GM19397 (cell line): Measurements from ENCODE around the gene MLX.
"Not testable (repeated sequence)": the region's sequence is repeated elsewhere in the genome, so short reads cannot be mapped to it uniquely, and the experiment has no call there.

Source experiments
- ATAC-seq: cut with Tn5 transposase; IDR thresholded peaks from one replicate; pipeline ENCODE4 v1.9.1; 2021; ENCODE audit warnings: mild to moderate bottlenecking, moderate library complexity; ENCODE audit not compliant: unreplicated experiment

The MLX gene

DNA sequence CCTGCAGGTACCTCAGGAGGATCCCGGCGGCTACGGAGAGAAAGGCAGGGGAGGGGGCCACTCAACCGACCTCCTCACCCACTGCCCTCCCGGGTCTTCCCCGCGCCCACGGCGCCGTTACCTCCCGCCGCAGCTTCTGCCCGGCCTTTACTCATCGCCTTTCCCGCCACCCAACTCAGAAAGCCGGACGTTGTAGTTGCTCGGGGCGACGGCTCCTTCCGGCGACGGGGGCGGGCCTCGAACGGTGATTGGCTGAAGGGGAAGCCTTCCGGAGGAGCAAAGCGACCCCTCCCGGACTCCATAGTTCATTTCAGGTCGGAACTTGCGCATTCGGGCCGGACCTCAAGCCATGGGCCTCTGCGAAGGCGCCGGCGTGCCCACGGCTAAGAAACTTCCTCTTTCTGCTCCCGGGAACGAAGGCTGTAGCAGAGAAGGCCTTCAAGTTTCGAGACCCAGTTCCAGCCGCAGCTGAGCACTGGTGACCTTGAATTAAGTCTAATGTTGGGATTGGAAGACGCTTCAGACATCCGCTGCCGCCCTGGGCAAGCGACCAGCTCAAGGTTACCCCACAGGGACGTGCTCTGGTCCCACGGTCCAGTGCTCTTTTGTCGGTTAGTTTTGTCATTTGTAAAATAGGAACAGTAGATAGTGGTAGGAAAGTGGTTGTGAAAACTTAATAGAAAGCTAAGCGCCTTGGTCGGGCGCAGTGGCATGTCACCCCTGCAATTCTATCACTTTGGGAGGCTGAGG is 10.8 kb downstream of the MLX start, which contains the start of gene PSMC3IP:
PSMC3IP (minus strand) TSS at position 198 of the 750 bp plus-strand sequence; CDS start at position 155, 43 bp downstream.
- peak; percentile 60 for ATAC-seq

DNA sequence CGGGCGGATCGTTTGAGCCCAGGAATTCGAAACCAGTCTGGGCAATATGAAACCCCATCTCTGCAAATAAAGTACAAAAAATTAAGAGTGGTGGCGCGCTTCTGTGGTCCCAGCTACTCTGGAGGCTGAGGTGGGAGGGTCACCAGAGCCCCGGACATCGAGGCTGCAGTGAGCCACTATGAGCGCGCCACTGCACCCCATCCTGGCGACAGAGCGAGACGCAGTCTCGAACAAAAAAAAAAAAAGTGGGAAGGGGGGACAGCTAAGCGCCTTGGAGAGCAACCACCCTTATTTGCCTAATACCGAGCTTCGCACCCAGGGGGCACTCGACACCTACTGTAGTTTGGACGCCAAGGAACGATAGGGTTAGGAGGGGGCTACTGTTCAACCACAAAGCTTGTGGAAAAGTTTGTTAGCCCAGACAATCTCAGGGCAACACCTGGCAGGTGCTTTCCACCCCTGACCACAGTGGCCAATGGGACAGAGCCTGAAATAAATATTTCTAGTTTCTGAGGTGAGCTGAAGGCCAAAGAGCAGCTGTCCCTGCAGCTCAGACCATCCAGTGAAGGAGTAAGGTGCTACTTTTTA is 11.5 kb downstream of the MLX start:
- peak; percentile 51 for ATAC-seq

GRCh38 chr17:42579794-42580551 is 13.1 kb downstream of the MLX start:
- ATAC-seq, result no peak

DNA sequence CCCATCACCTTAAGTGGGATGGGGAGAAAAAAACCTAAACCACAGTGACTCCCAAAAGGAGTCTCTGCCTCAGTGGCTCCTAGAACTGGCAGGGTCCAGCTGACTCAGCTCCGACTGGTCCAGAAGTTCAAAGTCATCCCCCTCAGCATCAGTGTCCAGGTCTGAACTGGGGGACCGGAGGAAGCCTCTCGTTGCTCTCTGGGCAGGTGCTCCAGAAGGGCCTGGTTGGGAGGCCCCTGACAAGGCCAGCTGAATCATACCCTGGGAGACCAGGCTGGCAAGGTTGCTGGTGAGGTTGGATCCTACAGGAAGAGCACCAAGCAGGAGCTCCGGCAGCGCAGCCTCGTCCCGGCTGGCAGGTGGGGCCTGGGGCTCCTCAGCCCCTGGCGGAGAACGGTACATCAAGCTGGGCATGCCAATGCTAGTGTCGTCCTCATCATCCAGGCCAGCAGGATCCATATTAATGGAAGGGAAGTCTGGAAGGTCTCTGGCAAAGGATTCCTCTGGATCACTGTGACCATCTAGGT is 14.9 kb downstream of the MLX start:
- ATAC-seq, result no peak

- ATAC-seq, result no peak
Measured at GRCh38 chr17:42584880-42585279, 18.0 kb downstream of the MLX start.

- ATAC-seq, result no peak
Measured at GRCh38 chr17:42585353-42585752, 18.5 kb downstream of the MLX start.

GRCh38 chr17:42586514-42587230 is 19.8 kb downstream of the MLX start:
- ATAC-seq, result peak; percentile 54

GRCh38 chr17:42590886-42591285 is 24.0 kb downstream of the MLX start:
- no peak for ATAC-seq

- no peak for ATAC-seq
Measured at GRCh38 chr17:42591411-42591810, 24.5 kb downstream of the MLX start.

DNA sequence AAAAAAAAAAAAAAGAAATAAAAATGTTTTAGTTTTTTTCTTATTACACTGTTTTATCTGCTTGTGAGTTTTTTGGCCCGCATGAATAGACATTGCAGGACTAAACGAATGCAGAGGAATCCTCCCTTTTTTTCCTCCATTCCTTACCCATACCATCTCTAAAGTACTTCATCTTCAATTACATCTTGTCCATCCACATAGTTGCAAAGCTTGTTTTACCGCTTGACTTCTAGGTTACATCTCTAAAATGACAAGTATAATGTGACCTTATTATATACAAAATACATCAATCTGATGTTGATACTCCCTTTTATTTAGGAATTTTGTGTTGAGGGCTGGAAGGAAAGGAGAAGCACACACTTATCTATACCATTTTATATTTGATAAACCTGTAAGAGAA is 29.5 kb downstream of the MLX start:
- no peak for ATAC-seq

- ATAC-seq, result no peak
Measured at GRCh38 chr17:42598905-42599304, 32.0 kb downstream of the MLX start.

- ATAC-seq, result no peak
Measured at GRCh38 chr17:42603318-42603717, 36.4 kb downstream of the MLX start.

- no peak for ATAC-seq
Measured at GRCh38 chr17:42607769-42608168, 40.9 kb downstream of the MLX start.

DNA sequence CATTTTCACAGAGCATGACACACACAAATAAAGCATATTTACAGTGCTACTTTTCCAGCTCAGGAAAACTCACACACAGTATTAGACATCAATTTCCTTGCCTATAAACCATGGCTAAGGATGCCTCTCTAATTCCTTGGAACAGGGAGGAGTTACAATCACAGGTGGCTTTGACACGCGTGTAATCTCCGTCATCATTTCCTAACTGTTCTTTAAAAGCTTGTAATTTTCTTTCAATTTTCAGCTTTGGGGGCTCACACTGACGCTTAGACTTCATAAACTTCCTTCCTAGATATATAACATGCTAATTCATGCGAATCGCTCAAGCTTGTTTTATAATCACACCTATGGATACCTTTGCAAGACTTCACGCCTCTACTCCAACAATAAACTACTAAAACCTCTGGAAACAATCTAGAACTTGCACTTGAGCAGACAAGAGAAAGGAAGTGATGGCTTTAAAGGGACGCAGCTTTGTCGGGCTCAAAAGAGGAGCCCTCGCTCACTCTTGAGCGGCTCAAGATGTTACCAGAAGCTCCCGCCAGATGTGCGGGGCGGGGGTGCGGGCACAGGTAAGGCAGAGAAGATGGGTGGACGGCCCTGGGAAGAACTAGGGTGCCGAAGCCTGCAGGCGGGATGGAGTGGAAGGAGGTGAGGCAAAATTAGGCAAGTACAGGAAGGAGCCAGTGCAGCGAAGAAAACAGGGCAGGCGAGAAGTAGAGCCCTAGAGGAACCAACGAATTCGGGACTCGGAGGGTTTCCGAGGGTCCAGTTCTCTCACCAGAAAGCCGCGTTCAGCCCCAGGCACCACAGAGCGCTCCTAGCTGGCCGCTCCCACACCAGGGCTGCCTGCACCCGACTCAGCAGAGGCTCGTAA is 41.6 kb downstream of the MLX start:
- ATAC-seq, result peak; percentile 23

DNA sequence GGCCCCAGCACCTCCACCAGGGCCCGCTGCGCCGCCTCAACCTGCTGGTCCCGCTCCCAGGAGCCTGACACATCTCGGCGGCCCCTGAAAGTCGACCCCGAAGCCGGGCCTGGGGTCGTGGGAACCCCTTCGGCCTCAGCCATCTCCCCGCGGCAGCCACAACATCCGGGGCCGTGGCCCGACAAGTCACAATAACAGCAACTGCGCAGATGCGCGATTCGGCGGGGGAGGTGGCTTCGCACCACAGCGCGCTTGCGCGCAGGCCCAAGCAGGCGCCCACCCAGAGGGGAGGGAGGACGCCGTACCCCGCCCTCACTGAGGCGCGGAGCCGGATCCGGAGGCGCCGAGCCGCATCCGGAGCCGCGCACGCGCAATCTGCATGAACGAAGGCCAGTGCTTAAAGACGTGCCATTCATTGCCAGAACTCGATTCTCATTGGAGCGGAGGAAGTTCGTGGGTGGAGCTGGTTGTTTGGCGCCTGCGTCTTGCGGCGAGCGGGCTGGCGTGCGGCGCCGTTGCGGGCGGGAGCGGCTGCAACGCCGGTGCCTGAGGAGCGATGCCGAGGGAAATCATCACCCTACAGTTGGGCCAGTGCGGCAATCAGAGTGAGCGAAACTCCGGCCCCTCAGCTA is 42.4 kb downstream of the MLX start, which contains the start of the genes RETREG3 and TUBG1:
RETREG3 (minus strand) TSS at position 193 of the 632 bp plus-strand sequence; CDS start at position 143, 50 bp downstream.
TUBG1 (plus strand) TSS at position 502 of the 632 bp plus-strand sequence; CDS start at position 557, 55 bp downstream.
- peak; percentile 87 for ATAC-seq

- ATAC-seq, result not testable (repeated sequence)
Measured at GRCh38 chr17:42609814-42610801, 43.2 kb downstream of the MLX start.

GRCh38 chr17:42612013-42612412 is 45.1 kb downstream of the MLX start:
- ATAC-seq, result no peak

- no peak for ATAC-seq
Measured at GRCh38 chr17:42613699-42614295, 46.9 kb downstream of the MLX start.
